Stimulated activated CD8-positive, alpha-beta memory T cell treated with anti-CD3 and anti-CD28 coated beads, Interleukin-15, amount 100 ng/mL, for 1 hour (primary cell): Measurements from ENCODE around the gene PCYOX1L.
"Not testable (repeated sequence)": the region's sequence is repeated elsewhere in the genome, so short reads cannot be mapped to it uniquely, and the experiment has no call there.

Experiments
- DNase-seq: peaks from one replicate; pipeline ENCODE4 v3.0.0-alpha.2; 2020; ENCODE audit warnings: low read depth

The PCYOX1L gene

DNA sequence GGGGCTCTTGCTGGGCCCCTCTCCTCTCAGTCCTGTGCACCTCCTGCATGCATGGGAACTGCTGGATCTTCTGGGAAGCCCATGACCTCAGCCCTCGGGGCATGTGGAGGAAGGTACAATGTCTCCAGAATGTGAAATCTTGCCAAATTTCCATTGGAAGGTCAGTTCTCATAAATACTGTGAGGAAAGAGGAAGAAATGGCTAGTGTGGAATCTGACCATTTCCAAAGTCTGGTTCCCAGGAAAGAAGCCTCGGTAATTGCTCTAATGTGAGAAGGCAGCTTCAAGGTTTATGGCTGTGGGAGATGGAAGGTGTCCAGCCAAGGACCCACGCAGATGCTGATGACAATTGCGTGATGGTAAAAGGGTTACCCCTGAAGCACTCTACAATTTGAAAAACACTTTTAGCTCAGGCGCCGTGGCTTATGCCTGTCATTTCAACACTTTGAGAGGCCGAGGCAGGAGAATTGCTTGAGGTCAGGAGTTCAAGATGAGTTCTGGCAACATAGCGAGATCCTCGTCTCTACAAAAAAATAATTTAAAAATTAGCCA is 29.3 kb downstream of the PCYOX1L start:
- no peak for DNase-seq

- no peak for DNase-seq
These were observed 30.1 kb downstream of the PCYOX1L start for GRCh38 chr5:149387982-149388381.

DNA sequence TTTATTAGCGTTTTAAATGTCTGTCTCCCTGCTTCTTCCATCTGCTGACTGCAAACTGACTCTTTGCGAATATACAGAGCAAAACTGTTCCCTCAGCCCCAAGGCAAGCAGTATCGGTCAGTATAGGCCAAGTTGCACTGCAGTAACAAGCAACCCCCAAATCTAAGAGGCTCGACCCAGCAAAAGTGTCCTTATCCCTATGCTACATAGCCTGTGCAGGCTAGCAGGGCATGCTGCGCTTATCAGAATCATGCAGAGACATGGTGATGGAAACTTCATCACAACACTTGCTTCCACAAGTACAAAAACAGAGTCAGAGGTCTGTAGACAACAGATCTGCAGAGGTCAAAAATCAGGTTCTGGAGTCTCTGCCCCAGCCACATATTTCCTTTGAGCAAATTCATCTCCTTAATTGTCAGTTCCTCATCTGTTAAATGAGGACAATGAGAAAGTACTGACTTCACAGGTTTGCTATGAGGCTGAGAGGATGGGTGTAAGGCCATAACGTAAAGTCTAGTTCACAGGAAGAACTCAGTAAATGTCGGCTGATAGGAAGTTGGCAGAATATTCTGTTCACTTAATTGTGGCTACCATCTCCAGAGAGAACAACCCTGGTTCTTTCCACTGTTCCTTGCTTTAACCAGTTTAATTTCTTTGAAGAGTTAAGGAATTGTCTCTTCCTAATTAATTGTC is 30.8 kb downstream of the PCYOX1L start:
- DNase-seq, result no peak

DNA sequence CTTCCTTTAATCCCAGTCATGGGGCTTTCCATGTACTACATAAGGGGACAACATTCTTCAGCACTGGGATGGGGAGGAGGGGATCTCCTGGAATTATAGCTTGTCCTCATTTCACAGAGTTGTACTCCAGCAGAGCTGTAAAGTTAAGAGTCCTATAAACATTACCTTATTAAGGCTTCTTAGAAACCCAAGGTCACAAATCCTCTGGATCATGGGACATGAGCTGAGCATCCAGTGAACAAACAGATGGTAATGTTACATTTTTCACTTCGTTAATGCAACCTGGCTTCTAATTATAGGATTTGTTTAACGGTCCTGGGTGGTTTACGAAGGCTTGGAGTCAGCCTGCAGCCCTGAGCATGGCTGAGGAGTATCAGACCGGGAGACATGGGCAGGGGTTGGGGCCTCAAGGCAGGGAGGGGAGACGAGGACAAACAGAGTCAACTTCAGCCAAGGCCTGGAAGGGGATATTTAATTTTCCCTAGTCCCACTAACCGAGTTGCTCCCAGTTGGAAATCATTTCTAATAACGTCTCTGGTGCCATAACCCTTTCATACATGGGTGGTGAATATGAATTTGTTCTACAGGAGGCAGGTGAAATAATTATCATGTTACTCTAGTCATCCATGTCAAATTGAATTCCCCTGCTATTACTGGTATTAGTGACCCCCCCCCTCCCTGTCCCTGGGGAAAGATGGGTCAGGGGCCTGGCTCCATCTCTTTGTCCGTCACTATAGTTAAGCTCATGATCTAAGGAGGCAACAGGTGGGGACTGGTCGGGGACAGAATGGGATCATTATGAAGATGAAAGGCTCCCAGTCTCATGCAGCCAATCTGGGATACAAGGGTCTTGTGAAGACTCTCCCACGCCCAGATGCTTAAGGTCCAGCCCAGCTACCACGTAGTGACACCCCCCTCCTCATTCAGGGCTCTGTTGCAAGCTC is 32.0 kb downstream of the PCYOX1L start:
- no peak for DNase-seq

GRCh38 chr5:149391076-149391475 is 33.2 kb downstream of the PCYOX1L start:
- DNase-seq, result not testable (repeated sequence)

DNA sequence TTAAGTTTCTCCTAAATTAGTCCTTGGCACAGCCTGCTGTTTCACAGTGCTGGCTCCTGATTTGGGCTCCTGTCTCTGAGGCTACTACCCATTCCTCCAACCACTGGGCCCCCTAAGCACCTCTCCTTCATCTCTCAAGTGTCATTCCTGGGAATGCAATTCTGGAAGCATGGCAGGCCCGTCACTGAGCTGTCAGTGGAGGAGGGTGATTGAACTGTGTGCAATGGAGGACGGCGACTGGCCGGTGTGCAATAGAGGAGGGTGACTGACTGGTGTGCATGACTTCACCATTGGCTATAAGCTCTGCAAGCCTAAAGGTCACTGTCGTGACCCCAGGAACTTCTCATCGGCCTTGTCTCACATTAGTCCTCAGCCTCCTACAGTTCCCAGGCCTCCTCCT is 33.7 kb downstream of the PCYOX1L start:
- DNase-seq, result no peak

GRCh38 chr5:149392718-149393117 is 34.9 kb downstream of the PCYOX1L start:
- no peak for DNase-seq

- not testable (repeated sequence) for DNase-seq
These were observed 37.1 kb downstream of the PCYOX1L start for GRCh38 chr5:149394996-149395395.

GRCh38 chr5:149397530-149397929 is 39.7 kb downstream of the PCYOX1L start:
- no peak for DNase-seq

- not testable (repeated sequence) for DNase-seq
These were observed 41.0 kb downstream of the PCYOX1L start for GRCh38 chr5:149398747-149399266.

DNA sequence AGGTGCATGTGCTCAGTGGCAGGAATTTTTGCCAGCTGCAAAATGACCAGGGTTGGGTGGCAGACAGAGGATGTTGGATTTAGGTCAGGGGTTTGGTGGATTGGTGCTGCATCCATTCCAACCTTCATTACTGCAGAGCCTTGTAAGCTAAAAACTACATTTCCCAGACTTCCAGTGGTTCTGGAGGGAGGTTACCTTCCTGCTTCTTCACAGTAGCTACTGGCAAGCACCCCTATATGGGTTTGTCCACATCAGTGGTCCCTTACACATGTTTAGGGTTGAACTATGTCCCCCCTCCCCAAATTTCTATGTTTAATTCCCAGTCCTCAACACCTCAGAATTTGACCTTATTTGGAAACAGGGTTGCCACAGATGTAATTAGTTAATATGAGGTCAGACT is 41.9 kb downstream of the PCYOX1L start:
- DNase-seq, result no peak

GRCh38 chr5:149400304-149400703 is 42.5 kb downstream of the PCYOX1L start:
- DNase-seq, result no peak

GRCh38 chr5:149401051-149401450 is 43.2 kb downstream of the PCYOX1L start:
- DNase-seq, result no peak

DNA sequence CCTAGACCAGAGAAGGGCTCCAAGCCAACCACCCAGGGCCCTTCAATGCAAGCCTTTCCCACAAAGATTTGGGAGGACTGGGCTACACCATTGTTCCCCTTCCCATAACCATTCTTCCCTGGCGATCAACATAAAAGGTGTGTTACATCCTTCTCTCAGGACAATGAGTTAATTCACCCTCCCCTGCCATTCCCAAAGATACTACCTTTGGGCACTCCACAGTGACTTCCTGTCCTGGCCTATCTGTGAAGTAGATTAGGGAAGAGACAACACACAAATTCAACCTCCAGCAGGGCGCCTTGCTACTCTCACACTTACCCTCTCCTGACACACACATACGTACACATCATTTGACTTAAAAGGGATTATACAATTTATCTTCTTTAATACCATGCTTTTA is 44.4 kb downstream of the PCYOX1L start:
- no peak for DNase-seq

GRCh38 chr5:149403923-149404745 is 46.3 kb downstream of the PCYOX1L start:
- DNase-seq, result no peak

GRCh38 chr5:149404746-149405549 is 47.1 kb downstream of the PCYOX1L start:
- DNase-seq, result no peak

- no peak for DNase-seq
These were observed 47.8 kb downstream of the PCYOX1L start for GRCh38 chr5:149405550-149406202.

GRCh38 chr5:149406203-149406978 is 48.5 kb downstream of the PCYOX1L start:
- DNase-seq, result no peak

DNA sequence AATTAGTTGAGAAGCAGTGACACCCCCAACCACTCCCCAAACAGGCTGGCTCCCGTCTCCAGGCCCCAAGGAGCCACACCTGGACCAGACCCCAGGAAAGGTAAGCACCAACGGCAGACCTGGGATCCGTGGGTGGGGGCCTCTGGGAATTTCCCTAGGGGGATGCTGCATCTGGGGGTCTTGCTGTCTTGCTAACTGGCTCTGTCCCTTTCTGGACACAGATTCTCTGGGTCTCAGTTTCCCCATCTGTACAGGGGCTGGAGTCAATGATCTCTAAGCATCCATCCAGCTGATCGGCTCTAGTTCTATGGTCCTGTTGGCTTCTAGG is 49.1 kb downstream of the PCYOX1L start:
- DNase-seq, result no peak
